ENCODE results near the gene SMCO2.
A peak's percentile ranks its signal among the peaks of the same experiment; 100 is the strongest.

Gene SMCO2

GRCh38 chr12:27429606-27430005, 16.9 kb upstream of the SMCO2 start (continued):
- TF ChIP-seq PRDM6 (tag by site-specific recombination; IDR thresholded peaks at IDR 0.05) (no peak), PRDM1 (tag by site-specific recombination; IDR thresholded peaks at IDR 0.05) (no peak), ZNF514 (tag by site-specific recombination; IDR thresholded peaks at IDR 0.05) (no peak), ZNF132 (tag by site-specific recombination; IDR thresholded peaks at IDR 0.05; ENCODE audit: borderline replicate concordance) (no peak)

GRCh38 chr12:27431185-27431584, 15.4 kb upstream of the SMCO2 start:
- ChIA-PET CTCF (interaction anchor here (0.7 kb wide), 1 partner anchor 281 kb away, joined by 3 read pairs; no protein-coding TSS in a partner anchor), POLR2A (no interaction called here)
- Histone ChIP-seq H3K9me3 (ENCODE audit: control insufficient read depth, insufficient read depth, low read depth, low read length) (no peaks in the 10 kb centered on the region), H3K4me1 (ENCODE audit: control insufficient read depth, insufficient read depth, low read length) (no peaks in the 10 kb centered on the region), H3K36me3 (ENCODE audit: control insufficient read depth in 2 of 2, insufficient read depth in 1 of 2, low read length in 2 of 2) (no peaks in the 10 kb centered on the region), H3K4me3 (ENCODE audit: low read depth, low read length) (no peak overlapping the region), H3K27ac (ENCODE audit: extremely low read depth, low read depth, low read length) (no peak overlapping the region)
- 0 out of 2 replicates have a peak, but pooled peaks have one; percentile 68 for TF ChIP-seq ZNF146 (tag by site-specific recombination; IDR thresholded peaks at IDR 0.05)
- no peak for TF ChIP-seq ZNF302 (tag by site-specific recombination; IDR thresholded peaks at IDR 0.05; ENCODE audit: low read depth)

GRCh38 chr12:27434673-27435565, 11.6 kb upstream of the SMCO2 start:
- H3K27ac ChIP-seq (ENCODE audit: extremely low read depth, low read depth, low read length), result no peak overlapping the region
- ChIA-PET CTCF (interaction anchor here (0.6 to 5.3 kb wide), 27 partner anchors 9 to 1347 kb away, joined by 3 to 36 read pairs (median 4); partner anchors contain the start of genes PPFIBP1 and REP15), POLR2A (interaction anchor here (1.9 kb wide), 1 partner anchor 89 kb away, joined by 6 read pairs; the partner anchor contains the start of gene PPFIBP1)

GRCh38 chr12:27436029-27436428, 10.5 kb upstream of the SMCO2 start:
- POLR2A ChIA-PET, result no interaction called here
- Histone ChIP-seq H3K4me3 (ENCODE audit: low read depth, low read length) (no peak overlapping the region), H3K36me3 (ENCODE audit: control insufficient read depth in 2 of 2, insufficient read depth in 1 of 2, low read length in 2 of 2) (no peaks in the 10 kb centered on the region), H3K9me3 (ENCODE audit: control insufficient read depth, insufficient read depth, low read depth, low read length) (no peaks in the 10 kb centered on the region), H3K27ac (ENCODE audit: extremely low read depth, low read depth, low read length) (no peak overlapping the region), H3K4me1 (ENCODE audit: control insufficient read depth, insufficient read depth, low read length) (peaks cover 7% of the 10 kb centered on the region; the same call in 1 of the 2 replicates)
- CTCF ChIA-PET, result interaction anchor here (0.6 to 5.3 kb wide), 10 partner anchors 9 to 605 kb away, joined by 3 to 36 read pairs (median 4); no protein-coding TSS in a partner anchor
- TF ChIP-seq EGR2 (tag by site-specific recombination; IDR thresholded peaks at IDR 0.05; ENCODE audit: low read depth), result no peak
- no peak for TF ChIP-seq ZNF426 (tag by site-specific recombination; IDR thresholded peaks at IDR 0.05)
- no peak for TF ChIP-seq ZNF629 (tag by site-specific recombination; IDR thresholded peaks at IDR 0.05)
- TF ChIP-seq ZNF404 (tag by site-specific recombination; IDR thresholded peaks at IDR 0.05), result no peak
- no peak for TF ChIP-seq ZNF221 (tag by site-specific recombination; IDR thresholded peaks at IDR 0.05; ENCODE audit: borderline replicate concordance)
- TF ChIP-seq ZNF362 (tag by site-specific recombination; IDR thresholded peaks at IDR 0.05), result no peak
- TF ChIP-seq SETDB1 (IDR thresholded peaks at IDR 0.05; ENCODE audit: insufficient read length, low read length), result no peak

More at GRCh38 chr12:27434673-27435565, 11.6 kb upstream of the SMCO2 start:
- H3K36me3 ChIP-seq (ENCODE audit: control insufficient read depth in 2 of 2, insufficient read depth in 1 of 2, low read length in 2 of 2), result no peaks in the 10 kb centered on the region
- H3K9me3 ChIP-seq (ENCODE audit: control insufficient read depth, insufficient read depth, low read depth, low read length), result no peaks in the 10 kb centered on the region
- no peak overlapping the region for H3K4me3 ChIP-seq (ENCODE audit: low read depth, low read length)
- H3K4me1 ChIP-seq (ENCODE audit: control insufficient read depth, insufficient read depth, low read length), result peaks cover 2% of the 10 kb centered on the region; the same call in 1 of the 2 replicates
- TF ChIP-seq ZBTB11 (tag by site-specific recombination; conservative IDR thresholded peaks at IDR 0.05; ENCODE audit: low read depth), result no peak
- TF ChIP-seq ZNF654 (tag by site-specific recombination; IDR thresholded peaks at IDR 0.05; ENCODE audit: low read depth), result peak; percentile 15; the same call in 1 of the 2 replicates
- TF ChIP-seq YY2 (tag by site-specific recombination; IDR thresholded peaks at IDR 0.05), result no peak
- no peak for TF ChIP-seq ZNF658 (tag by site-specific recombination; IDR thresholded peaks at IDR 0.05)

All from HEK293 (cell line).